Measurements from ENCODE around the gene TEPSIN.

Gene TEPSIN

GRCh38 chr17:81249223-81250040 lies 10.6 kb upstream of the TEPSIN start:
- DNase-seq, result peak; percentile 17

DNA sequence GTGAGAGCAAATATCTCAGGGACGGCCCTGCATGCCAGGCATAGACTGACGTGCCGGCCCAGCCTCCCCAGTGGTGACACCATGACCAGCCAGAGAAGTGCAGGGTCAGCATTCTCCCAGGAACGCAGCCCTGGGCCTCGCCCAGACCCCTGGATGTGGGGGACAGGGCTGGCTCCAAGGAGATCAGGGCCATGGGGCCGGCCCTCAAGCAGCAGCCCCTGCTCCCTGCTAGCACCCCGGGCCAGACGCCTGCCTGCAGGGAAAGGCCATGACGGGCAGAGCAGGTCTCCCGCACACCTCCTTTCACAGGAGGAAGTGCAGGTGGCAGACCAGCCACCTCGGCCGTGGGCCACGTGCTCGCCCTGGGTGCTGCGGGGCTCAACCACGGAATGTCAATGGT lies 9.8 kb upstream of the TEPSIN start:
- no peak for DNase-seq

DNA sequence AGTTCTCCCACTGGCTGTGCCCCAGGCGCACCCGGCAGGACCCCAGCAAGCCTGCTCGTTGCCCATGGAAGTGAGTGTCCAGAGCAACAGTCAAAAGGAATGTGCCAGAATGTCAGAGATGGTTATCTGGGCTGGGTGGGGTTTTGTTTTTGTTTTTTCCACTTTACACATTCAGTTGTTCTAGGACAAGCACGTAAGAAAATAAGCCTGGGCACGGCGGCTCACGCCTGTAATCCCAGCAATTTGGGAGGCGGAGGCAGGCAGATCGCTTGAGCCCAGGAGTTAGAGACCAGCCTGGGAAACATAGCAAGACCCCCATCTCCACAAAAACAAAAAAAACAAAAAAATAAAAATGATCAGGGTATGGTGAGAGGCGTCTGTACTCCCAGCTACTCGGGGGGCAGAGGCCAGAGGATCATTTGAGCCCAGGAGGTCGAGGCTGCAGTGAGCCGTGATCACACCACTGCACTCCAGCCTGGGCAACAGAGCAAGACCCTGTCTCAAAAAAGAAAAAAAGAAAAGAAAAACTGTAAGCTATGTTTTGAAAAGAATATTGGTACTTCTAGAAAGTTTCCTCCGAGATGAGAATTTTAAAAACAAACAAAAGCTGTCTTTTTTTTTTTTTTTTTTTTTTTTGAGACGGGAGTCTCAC lies 8.6 kb upstream of the TEPSIN start:
- no peak for DNase-seq

DNA sequence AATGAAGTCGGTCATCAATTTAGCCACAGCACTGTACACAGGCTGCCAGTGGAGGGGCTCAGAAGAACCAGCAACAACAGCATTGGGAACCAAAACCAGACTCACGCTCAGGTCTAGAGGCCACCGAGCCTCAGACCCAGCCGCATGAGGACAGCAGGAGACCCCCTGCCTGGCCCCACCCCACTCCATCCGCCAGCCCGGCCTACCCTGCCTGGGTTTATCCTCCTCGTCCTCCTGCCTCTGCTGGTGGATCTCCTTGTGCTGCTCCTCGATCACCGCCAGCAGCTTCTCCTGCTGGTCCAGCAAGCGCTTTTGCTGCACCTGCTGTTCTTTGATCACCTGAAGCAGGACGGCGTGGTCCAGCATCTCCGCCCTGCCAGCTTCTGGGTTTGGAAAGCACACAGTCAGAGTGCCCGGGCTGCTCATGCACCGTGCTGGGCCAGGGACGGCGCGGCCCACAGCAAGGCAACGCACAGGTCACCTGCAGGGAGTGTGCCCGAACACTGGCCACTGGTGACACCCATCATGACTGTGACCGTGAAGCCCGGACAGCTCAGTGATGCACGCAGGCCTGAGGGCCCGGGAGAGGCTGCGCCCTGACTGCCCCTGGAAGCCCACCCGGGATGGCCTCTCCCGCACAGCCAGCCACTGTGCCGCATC lies 8.0 kb upstream of the TEPSIN start:
- DNase-seq, result no peak

DNA sequence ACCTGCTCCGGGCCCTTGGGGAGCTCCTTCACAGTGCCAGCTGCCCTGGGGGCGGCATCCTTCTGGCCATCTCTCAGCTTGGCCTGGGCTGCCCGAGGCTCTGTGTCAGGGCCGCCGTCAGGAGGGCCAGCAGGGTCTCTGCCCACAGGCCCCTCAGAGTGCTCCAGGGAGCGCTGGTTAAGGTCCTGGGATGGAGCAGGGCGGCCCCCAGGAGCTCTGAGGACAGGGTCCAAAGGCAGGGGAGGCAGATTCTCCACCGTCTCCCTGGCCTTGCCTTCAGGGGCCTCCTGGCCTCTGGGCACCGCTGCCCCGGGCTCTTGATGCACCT lies 7.5 kb upstream of the TEPSIN start:
- DNase-seq, result no peak

GRCh38 chr17:81245665-81246342 lies 6.9 kb upstream of the TEPSIN start:
- DNase-seq, result no peak

DNA sequence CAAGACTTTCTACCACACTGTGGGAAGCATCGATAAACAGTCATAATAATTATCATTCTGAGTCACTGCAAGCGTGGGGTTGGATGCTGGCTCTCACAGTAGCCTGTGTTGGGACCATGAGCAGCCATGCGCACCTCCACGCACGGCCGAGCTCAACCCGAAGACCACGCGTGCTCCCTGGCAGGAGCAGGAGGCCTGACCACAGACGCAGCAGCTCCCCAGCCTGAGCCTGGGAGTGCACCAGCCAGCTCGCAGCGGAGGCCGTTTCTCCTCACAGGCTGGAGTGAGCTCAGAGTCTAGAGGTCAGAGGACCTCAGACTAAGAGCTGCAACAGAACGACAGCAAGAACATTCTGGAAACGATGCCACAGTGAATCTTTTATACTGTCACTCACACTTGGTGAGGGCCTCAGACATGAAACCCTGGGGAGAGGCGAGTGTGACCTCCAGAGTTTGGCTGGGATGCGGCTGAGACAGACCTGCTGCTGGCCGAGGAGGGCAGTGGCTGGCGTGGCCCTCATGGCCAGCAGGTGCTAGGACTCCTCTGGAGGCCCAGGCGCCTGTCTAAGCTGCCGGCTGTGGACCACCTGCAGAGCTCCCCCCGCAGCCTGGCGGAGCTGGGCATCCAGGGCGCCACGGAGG lies 6.3 kb upstream of the TEPSIN start:
- no peak for DNase-seq

GRCh38 chr17:81244358-81245023 lies 5.6 kb upstream of the TEPSIN start:
- DNase-seq, result no peak

- no peak for DNase-seq
These were observed 4.4 kb upstream of the TEPSIN start for GRCh38 chr17:81243333-81243664.

DNA sequence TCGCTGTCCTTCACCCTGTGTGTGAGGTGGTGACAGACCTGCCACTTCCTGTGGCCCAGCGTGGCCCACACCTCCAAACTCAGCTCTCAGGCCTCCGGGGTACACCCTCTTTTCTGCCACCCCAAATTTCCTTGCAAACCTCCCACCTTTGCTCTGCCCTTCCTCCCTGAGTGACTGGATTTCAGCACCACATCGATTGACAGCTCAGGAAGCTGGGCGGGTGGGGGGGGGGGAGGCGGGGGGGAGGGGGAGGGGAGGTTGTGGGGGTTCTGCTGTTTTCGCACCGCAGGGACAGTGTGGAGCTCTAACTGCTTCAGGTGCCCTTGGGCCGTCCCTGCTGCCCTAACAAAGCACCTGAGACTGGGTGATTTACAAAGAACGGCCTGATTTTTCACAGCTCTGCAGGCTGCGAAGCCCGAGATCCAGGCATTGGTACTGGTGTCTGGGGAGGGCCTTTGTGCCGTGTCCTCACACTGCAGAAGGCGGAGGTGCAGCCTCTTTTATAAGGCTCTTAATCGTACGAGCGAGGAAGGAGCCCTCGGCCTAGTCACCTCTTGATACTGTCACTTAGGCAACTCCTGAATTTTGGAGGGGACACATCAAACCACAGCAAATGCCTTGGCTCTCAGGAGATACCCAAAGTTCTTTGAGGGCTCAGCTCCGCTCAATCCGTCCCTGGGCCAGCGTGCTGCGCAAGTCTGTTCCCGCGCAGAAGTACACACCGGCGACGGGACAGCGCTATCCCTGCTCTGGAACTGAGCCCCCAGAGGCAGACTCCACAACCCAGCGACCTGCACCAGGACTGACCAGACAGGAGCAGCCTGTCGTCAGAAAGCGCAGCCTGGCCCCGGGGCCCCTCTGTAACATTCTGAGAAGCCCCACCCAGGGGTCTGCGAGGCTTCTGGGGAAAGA lies 3.8 kb upstream of the TEPSIN start:
- DNase-seq, result no peak

GRCh38 chr17:81241648-81242420 lies 3.0 kb upstream of the TEPSIN start:
- peak; percentile 32 for DNase-seq

DNA sequence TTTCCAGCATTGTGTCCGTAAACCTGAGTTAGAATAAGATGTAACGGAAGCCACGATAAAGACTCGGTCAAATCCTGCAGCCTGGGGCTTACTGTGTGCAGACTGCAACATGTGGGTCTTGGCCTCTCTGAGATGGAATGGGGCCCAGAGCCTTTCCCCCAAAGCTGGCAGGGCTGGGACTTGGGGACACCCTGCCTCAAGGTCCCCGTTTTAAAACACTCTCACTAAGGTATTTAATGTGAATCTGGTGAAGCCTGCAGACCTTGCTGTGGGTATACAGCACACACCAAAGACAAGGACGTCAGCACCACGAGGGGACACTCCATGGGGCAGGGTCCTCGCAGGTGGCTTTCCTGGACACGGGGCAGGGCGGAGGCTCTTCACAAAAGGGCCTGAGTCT lies 2.3 kb upstream of the TEPSIN start:
- no peak for DNase-seq

DNA sequence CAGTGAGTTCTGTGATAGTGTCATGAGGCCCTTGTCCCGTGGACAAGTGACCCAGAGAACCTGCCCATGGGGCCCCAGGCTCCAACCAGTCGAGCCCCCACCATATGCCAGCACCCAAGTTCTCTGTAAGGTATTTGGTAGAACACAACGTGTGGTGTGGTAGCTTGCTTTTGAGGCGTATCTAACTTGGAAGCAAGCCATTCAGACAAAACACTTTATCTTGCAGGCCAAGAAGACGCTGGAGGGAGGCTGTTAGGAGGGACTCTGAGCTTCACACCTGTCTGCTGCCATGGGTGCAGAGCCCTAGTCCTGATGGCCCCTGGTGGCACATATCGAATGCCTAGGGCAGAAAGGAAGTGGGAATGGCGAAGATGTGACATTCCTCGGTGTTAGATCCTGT lies 1.9 kb upstream of the TEPSIN start:
- no peak for DNase-seq

GRCh38 chr17:81239714-81240555 lies 1.1 kb upstream of the TEPSIN start:
- DNase-seq, result peak; percentile 12

- DNase-seq, result no peak
These were observed 403 bp downstream of the TEPSIN start for GRCh38 chr17:81238490-81238814.

GRCh38 chr17:81237591-81238489 lies 1.0 kb downstream of the TEPSIN start:
- DNase-seq, result no peak

GRCh38 chr17:81236784-81237183 lies 2.1 kb downstream of the TEPSIN start:
- no peak for DNase-seq
